Measurements from ENCODE around the gene KLHL13.
"Not testable (repeated sequence)": the region's sequence is repeated elsewhere in the genome, so short reads cannot be mapped to it uniquely, and the experiment has no call there.

KLHL13 gene

DNA sequence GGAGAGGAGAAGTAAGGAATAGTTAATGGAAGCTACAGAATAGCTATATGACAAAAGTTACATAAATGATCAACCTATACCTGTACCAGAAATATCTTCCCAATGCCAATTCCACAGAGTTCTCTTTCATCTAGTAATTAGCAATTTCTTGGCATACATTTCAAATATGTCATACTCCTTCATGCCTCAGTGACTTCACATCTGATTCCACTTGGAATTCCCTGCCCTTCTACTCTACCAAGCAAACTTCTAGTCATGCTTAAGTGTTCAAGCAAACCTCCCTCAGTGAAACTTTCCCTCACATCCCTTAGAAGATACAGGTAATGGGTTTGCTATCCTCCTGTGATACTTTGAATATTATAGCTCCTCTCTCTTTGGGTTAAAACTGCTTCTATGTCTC lies 127.1 kb downstream of the KLHL13 start:
- DNase-seq: no peak

DNA sequence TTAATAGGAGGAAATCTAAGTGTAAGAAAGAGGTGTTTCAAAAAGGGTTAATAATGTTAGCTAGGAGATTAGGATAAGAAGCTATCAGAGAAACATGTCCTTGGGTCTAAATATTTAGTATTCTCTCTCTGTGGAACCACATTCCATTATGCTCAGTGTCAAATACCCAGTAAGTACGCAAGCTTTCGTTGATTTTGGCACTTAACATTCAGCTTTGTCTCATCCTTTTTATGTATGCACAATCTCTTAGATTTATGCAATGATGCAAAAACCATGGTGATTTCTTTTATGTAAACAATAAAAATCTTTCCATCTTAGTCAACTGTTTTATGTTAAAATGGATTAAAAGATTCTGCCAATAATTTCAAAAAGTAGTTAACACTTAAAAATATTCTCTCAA lies 129.2 kb downstream of the KLHL13 start:
- no peak for DNase-seq

DNA sequence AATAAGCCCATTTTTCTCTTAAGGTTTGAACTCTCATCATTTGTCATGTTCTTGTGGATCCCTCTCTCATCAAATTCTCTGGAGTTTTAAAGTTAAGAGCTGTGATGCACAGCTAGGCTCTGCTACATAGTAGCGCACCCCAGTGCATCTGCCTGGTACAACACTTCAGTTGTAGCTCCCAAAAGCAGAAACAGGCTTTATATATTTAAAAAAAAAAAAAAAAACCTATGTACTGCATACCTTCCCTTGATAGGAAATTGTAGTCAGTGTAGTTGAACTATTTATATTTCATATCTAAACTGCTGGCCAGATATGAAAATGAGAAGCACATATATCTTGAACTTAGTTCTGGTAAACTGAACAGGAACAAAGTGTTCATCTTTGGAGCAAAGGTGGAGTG lies 131.4 kb downstream of the KLHL13 start:
- DNase-seq: peak; percentile 44

DNA sequence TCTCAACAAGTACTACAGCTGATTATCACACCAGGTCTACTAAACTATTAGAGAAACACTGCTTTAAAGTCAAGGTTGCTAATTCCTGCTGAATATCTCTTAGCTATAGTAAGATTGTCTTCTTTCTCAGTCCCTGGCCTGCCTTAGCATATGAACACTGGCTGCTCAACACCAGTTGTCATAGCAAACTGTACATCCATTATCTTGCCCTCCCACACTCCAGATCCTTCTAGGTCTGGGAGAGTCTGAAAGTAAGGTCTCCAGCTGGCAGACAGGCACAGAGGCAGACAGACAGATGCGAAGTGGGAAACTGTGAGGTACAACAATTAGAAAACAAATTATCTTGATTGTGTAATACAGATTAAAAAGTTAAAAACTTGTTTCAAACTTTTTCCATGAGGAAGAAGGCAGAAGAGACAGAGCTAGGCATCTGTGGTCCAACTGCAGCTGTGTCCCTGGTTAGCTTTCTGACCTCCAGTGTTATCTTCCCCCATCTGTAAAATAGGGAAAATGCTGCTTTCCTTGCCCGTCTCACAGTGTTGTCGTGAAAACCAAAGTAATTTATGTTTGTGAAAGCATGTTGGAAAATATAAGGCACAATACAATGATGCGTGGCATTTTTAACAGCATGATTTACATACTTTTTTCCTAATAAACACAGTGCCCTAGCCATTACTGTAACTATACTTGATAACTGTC lies 133.8 kb downstream of the KLHL13 start:
- DNase-seq: peak; percentile 4

DNA sequence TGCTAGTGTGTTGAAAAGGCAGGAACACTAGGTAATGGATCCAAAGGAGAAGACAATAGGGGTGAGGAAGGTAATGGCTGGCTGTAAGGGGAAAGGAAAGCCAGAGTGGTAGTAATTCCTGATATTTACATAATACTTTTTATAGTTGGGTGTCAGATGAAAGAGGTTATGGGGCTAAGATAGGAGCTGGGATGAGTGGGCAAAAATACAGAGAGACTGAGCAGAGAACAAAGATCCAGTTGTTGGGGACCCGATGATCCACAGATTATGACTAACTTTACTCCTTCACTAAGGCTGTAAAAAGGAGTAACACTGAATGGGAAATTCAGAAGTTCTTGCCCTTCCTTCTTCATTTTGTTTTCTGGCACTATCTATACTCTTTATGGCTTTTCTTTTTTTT lies 138.2 kb downstream of the KLHL13 start:
- DNase-seq: no peak

DNA sequence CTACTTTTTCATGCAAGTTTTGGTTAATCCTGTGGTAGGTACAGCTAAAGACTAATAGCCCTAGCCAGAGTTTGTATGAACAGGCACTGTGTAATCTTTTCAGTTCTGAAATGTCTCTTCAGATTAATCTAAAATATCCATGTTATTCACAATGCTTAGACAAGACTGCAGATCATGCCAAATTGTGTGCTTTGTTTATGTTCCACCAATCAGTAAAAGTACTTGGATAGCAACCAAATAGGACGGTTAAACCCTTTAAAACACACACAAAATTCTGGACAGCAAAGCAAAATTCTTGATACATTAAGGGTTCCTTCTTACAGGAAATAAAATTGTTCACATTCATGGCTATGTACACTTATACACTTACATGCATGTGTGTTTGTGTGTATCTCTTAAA lies 139.1 kb downstream of the KLHL13 start:
- DNase-seq: no peak

DNA sequence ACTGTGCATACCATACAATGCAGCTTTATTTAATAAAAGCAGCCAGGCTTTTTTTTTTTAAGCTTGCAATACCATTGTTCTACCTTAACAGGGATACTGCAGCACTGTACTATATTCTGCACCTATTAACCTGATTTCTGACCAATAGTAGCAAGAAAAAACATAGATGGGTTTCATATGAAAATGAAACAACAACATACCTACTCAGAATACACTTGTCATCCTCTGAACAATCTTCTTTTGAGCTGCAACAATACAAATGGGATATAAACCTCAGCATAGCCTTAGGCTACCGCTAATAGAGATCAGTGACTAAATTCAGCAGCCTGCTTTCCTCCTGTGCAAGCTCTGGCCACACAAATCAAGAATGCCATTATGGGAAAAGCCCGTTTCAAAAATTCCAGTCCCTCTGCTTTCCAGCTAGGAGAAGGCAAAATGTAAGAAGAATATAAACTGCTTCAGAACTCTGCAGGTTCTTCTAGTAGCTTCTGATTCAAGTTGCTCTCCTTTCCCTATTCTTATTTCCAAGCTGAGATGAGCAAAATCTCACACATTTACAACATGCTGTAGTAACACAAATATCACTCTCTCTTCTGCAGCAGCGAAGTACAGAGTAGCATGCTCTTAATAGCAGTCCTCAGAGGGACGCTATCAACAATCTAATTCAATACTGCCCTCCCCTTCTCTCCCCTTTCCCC lies 143.4 kb downstream of the KLHL13 start:
- no peak for DNase-seq

DNA sequence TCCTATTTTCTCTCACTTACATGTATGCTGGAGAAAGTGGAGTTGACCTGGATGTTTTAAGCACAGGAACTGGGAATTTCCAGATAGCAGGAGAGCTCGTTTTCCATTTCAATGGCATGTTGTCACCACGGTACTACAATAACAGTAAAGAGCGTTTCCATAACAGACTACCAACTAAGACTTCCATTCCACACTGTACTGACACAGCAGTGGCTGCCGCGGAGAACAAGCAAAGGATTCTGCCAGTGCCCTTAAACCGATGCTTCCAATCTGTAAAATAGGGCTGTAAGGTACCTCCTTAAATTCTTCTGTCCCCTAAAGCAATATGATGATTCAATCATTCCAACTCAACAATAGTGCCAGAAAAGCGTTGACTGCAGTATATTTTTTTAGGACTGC lies 143.9 kb downstream of the KLHL13 start:
- DNase-seq: no peak

DNA sequence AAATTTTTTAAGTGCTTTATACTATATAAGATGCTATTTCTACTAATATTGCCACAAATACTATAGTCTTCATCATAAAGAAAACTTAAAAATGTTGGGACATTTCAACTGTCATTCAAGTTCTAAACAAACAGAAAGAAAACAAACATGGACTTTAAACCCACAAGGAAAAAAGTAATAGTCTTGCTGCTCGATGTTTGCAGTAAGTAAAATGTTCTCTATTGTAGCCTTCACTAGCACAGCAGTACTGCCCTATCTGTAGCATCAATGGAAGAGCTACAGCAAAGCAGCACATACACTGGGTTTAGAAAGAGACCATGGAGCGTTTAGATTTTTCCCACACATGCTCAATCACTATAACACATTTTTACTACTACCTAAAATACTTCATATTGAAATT lies 146.8 kb downstream of the KLHL13 start:
- no peak for DNase-seq

DNA sequence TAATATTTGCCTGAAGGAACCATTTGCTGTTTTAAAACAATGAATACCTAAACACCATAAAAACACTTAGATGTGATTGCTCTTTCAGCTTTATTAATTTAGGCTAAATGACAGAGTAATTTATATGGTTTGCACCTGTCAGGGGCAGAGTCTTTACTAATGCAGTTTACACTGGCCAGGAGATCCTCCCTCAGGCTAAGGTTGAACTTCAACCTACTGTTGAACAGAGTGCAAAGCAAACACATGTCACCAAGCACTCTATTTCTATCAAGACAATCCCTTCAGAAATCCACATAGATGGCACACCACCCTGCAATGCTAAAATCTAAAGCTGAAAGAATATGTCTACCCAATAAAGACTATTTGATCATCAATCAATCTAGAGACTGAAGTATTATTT lies 147.3 kb downstream of the KLHL13 start:
- no peak for DNase-seq

DNA sequence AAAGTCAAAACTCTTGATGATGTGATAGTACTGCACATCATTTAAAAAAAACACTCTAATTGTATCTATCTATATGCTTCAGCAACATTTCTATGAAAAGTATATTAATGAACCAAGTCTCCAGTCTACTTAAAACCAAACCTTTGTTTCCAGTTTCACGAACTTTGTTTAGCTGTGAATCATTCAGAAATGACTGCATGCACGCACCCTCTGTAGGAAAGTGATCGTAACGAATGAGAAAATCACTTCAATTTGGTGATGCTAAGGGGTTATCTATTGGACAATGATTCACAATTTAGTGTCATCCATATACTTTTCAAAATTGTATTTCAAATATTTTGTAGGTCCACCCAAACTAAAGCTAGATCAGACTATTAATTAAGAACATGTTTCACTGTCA lies 157.6 kb downstream of the KLHL13 start:
- no peak for DNase-seq

DNA sequence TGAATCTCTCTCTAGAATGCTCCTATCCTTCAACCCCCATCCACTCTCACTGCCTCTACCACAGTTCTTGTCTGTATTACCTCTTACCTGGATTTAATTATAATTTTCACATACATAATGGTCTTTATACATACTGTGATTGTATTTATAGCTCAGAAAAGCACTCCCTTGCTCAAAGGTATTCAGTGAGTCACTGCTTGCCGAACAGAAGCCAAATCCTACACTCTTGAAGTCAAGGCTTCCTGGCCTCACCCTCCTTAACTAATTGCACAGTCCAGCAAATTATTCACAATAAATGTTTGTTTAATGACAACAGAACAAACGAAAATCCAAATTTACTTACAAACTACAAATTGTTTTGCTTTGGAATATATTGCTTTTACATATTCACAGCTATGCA lies 159.5 kb downstream of the KLHL13 start:
- DNase-seq: no peak

DNA sequence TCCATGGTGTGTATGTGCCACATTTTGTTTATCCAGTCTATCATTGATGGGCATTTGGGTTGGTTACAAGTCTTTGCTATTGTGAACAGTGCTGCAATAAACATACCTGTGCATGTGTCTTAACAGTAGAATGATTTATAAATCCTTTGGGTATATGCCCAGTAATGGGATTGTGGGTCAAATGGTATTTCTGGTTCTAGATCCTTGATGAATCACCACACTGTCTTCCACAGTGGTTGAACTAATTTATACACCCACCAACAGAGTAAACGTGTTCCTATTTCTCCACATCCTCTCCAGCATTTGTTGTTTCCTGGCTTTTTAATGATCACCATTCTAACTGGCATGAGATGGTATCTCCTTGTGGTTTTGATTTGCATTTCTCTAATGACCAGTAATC lies 177.3 kb downstream of the KLHL13 start:
- not testable (repeated sequence) for DNase-seq

DNA sequence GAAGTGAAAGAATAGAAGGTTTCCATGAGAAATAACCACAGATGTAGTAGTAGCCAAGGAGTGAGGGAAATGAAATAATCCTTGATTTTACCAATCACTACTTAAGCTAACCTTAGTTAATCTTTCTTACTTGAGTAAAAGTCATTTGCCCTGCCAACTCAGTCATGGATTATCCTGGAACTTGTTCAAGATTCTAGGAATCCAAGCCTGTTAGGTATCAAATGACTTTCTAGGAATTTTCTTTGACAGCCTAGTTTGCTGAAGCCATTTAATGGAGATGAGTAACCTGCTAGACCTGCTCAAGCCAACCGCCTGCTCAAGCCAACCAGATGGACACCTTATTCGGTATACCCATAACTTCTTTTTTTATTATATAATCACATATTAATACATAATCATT lies 180.5 kb downstream of the KLHL13 start:
- DNase-seq: no peak

DNA sequence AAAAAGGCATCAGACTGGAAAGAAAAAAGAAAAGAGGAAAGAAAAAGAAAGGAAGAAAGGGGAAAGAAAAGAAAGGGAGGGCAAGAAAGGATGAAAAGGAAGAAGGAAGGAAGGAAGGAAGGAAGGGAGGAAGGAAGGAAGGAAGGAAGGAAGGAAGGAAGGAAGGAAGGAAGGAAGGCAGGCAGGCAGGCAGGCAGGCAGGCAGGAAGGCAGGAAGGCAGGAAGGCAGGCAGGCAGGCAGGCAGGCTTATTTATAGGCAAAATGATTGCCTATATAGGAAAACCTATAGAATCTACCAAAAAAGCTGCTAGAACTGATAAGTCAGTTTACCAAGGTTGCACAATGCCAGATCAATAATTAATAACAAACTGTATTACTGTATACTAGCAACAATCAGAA lies 186.5 kb downstream of the KLHL13 start:
- not testable (repeated sequence) for DNase-seq

DNA sequence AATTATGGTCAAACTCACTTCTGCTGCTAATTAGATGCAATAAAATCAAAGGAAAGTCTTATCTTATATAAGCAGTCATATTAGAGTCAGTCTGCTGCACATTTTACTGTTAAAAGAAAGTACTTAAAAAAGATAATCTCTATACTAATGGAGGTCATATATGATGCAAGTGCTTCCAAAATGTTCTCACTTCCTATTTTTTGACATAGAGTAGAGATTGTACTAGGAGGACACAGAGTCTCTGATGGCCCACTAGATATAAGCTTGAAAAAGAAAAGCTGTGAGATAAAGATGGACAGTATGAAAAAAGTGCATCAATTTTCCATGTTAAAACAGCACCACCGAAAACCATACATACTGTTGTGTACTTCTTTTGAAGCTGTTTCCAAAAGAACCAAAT lies 196.9 kb downstream of the KLHL13 start:
- DNase-seq: peak; percentile 54

DNA sequence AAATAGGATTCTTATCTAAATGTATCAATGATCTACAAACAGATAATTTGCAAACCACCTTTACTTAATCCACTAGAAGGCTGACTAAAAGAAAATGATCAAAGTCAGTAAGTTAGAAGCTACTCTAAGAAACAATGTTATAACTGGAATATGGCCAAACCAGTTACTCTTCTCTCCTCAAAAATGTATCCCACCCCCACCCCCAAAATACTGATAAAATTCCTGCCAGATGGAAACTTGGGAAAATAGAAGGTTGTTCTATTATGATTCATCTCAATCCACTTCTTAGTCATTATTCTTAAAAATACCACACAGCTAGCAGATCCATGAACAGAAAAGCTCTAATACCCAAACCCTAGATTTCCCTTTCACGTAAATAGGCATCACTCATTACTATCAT lies 206.4 kb downstream of the KLHL13 start:
- DNase-seq: no peak

DNA sequence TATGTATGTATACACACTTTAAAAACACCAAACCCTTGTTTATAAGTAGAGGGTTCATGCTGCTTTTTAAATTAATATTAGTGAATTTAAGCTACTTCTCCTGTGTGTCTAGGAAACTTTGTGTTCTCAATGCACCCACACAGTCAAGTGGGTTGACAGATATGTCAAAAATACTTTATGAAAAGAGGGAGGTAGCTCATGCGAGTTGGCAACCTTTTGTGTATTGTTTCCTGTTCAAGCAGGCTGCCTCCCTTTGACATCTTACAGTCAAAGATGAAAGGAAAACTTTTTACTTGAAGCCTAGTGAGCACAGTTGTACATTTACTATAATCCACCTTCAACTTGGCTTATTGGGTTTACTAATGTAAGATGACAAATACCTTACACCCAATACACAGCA lies 218.4 kb downstream of the KLHL13 start:
- DNase-seq: no peak

DNA sequence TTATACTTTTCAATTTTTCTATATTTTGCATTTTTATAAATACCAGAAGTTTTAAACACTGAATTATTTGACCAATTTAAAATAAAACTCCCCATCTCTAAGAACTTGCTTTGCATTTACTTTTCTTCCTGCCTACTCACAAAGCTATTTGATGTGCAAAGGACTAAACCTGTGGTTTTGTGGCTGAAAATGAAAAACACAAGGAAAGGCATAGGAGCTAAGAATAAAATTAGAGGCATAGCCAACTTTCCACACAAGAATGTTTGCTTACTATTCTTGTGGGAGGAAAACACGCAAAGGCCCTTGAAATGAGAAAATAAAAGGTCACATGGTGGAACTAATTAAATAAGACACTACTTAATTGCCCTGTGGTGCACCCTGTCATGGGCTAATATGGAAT lies 221.2 kb downstream of the KLHL13 start:
- DNase-seq: no peak

DNA sequence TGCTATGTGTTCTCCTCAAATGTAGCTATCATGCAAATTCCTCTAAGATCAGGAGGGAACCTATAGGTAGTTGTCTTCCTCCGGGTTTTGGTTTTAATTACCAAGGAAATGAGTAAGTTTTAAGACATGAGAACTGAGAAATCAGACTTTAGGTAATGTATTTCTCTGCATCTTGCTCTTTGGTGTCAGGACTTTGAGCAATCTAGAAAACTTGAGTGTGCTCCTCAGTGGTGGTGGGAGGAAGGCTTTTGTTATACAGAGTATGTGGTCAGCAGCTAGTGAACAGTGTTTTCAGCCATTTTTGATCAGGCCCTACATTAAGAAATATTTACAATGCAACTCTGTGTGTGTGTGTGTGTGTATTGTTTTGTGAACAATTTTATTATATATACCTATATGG lies 224.1 kb downstream of the KLHL13 start:
- no peak for DNase-seq

DNA sequence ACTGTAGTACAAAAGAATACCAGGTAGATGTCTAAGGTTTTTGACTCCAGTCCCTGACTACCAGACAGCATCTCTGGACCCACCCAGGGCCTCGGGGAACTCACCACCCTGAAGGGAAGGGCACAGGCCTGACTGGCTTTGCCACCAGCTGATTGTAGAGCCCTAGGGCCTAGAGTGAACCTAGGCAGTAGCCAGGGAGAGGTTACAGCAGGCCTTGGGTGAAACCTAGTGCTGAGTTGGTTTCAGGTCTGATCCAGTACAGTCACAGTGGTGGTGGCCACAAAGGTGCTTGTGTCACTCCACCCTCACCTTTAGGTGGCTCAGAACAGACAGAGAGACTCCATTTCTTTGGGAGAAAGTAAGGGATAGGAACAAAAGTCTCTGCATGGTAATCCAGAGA lies 244.8 kb downstream of the KLHL13 start:
- no peak for DNase-seq

DNA sequence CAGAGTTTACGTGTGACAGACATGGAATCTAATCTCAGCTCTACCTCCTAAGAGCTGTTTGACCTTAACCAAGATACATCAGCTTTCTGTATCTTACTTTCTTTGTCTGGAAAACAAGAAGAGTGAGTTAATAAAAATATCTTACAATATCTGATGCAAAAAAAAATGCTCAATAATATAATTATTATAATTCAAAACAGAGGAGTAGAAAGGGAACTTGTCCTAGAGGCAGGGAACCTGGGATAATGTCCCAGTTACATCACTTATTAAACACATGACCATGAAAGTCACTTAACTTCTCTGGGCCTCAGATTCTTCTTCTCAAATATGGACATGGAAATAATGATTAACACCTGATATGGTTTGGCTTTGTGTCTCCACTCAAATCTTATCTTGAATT lies 256.1 kb downstream of the KLHL13 start:
- DNase-seq: no peak

DNA sequence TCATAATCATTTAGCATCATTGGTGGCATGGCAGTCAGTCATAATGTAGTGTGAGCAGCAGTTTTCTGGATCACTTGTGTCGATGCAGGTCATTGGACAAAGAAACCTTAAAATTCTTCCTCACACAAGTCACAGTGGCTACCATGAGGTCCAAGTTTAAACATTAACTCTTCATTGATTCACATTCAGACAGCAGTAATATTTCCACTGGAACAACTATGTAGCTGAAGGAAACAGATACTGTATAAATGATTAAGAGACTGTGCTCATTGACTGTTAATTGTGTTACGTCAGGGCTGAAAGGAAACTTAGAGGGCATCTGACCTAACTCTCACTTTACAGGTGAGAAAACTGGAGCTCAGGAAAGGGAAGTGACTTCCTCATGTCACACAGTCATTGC lies 261.8 kb downstream of the KLHL13 start:
- DNase-seq: no peak

DNA sequence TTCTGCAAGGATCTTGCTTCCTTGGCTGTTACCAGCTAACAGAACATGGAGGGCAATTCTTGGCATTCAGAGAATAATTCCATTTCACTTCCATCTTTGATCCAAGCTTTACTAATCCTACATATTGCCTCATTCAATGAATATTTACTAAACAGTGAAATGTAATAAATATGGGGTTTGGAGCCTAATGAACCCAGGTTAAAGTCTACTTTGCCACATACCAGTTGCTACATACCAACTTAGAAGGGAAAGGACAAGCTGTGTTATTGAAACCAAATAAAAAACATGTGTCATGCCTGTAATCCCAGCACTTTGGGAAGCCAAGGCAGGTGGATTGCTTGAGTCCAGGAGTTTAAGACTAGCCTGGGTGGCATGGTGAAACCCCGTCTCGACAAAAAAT lies 265.6 kb downstream of the KLHL13 start:
- no peak for DNase-seq

All from OCI-M1 (cell line).